H1 (cell line): ENCODE results near the gene CACNB4. TPM values are rescaled to one million over a fixed set of nuclear protein-coding genes. Genes with fewer than 3 reads are reported as not detected.

Source experiments
- CTCF ChIA-PET: fragments of 300-600 bp; sonication (Branson Sonifier 250); formaldehyde crosslinking; loops from one replicate; lab custom pipeline; 2021; ENCODE audit not compliant: partially characterized antibody; lab: Charles Lee
- POLR2A ChIA-PET: fragments of 300-600 bp; sonication (Branson Sonifier 250); formaldehyde crosslinking; loops from one replicate; lab custom pipeline; 2021; ENCODE audit warnings: inconsistent platforms; ENCODE audit not compliant: partially characterized antibody; lab: Charles Lee
- DNase-seq, 2 experiments: peaks; one replicate each; pipeline versions ENCODE4 v3.0.0 to v3.0.0-alpha.2; 2010 to 2022; ENCODE audit warnings: low spot score in 2 of 2, low read depth in 1 of 2, mixed read lengths in 1 of 2
- FAIRE-seq: peaks from 2 replicates; lab custom pipeline; 2011; peaks lifted over from hg19 to GRCh38; lab: Jason Lieb, UNC
- H2AFZ ChIP-seq: 2 replicates; pipeline ENCODE4 v1.8.1; 2012; ENCODE audit warnings: low read length, inconsistent platforms
- H2AK5ac ChIP-seq: 2 replicates; pipeline ENCODE4 v1.6.1; 2013; ENCODE audit warnings: low read depth, low read length
- H2BK120ac ChIP-seq: replicated peaks from 2 replicates; pipeline ENCODE3; 2013; ENCODE audit warnings: low read depth, low read length, inconsistent platforms
- H2BK12ac ChIP-seq: 2 replicates; pipeline ENCODE4 v1.6.1; 2013; ENCODE audit warnings: low read depth, low read length
- H2BK15ac ChIP-seq: 2 replicates; pipeline ENCODE4 v1.6.1; 2013; ENCODE audit warnings: low read length
- H2BK20ac ChIP-seq: 2 replicates; pipeline ENCODE4 v1.6.1; 2013; ENCODE audit warnings: low read length
- H2BK5ac ChIP-seq: 2 replicates; pipeline ENCODE4 v1.6.1; 2013; ENCODE audit warnings: low read depth, low read length
- H3K14ac ChIP-seq: 2 replicates; pipeline ENCODE4 v1.6.1; 2013; ENCODE audit warnings: inconsistent platforms; ENCODE audit not compliant: insufficient read length
- H3K18ac ChIP-seq: 2 replicates; pipeline ENCODE4 v1.6.1; 2013; ENCODE audit warnings: low read length; ENCODE audit errors: extremely low read depth
- H3K23ac ChIP-seq: 2 replicates; pipeline ENCODE4 v1.6.1; 2013; ENCODE audit warnings: inconsistent platforms; ENCODE audit not compliant: insufficient read length
- H3K23me2 ChIP-seq: 2 replicates; pipeline ENCODE4 v1.6.1; 2013; ENCODE audit warnings: low read depth, low read length
- H3K27ac ChIP-seq: 2 replicates; pipeline ENCODE4 v1.6.1; 2011; ENCODE audit warnings: low read depth, low read length, inconsistent platforms
- H3K27me3 ChIP-seq, 4 experiments: replicated peaks in 1 of 4; 1 replicate in 1 of 4; 2 replicates in 3 of 4; pipeline versions ENCODE4 v1.6.1 to v1.8.1; 2011 to 2013; ENCODE audit warnings: low read length in 3 of 4, mild to moderate bottlenecking in 3 of 4, inconsistent platforms in 2 of 4, mixed read lengths in 2 of 4, moderate library complexity in 1 of 4; ENCODE audit not compliant: control insufficient read depth in 3 of 4, insufficient read depth in 3 of 4; ENCODE audit errors: extremely low read depth in 1 of 4
- H3K36me3 ChIP-seq, 4 experiments: 2 replicates each; pipeline versions ENCODE4 v1.6.1 to v1.8.1; 2011 to 2013; ENCODE audit warnings: mild to moderate bottlenecking in 4 of 4, low read length in 3 of 4, moderate library complexity in 2 of 4, control low read depth in 1 of 4, inconsistent platforms in 1 of 4; ENCODE audit not compliant: insufficient read depth in 4 of 4, control insufficient read depth in 2 of 4
- H3K4ac ChIP-seq: replicated peaks from 2 replicates; pipeline ENCODE3; 2013; ENCODE audit warnings: low read length, low read depth, mixed read lengths, inconsistent platforms; ENCODE audit not compliant: insufficient read length
- H3K4me1 ChIP-seq, 4 experiments: replicated peaks in 1 of 4; 1 replicate in 1 of 4; 2 replicates in 3 of 4; pipeline versions ENCODE4 v1.6.1 to v1.8.1; 2011 to 2013; ENCODE audit warnings: low read length in 3 of 4, inconsistent platforms in 2 of 4, mixed read lengths in 1 of 4; ENCODE audit not compliant: insufficient read depth in 4 of 4, control insufficient read depth in 3 of 4
- H3K4me2 ChIP-seq, 2 experiments: 2 replicates each; pipeline versions ENCODE4 v1.6.1 to v1.8.1; 2011 to 2013; ENCODE audit warnings: low read depth in 2 of 2, low read length in 2 of 2, control low read depth in 1 of 2, inconsistent platforms in 1 of 2, mild to moderate bottlenecking in 1 of 2; ENCODE audit not compliant: insufficient read depth in 1 of 2
- H3K4me3 ChIP-seq, 4 experiments: fragments of 200-600, 300-600 bp in 1 of 4; sonication (generic), shearing (Covaris generic), sonication (Bioruptor Twin) in 1 of 4; 2 replicates each; pipeline versions ENCODE4 v1.5.1 to v1.8.1; 2011 to 2016; ENCODE audit warnings: low read length in 4 of 4, low read depth in 3 of 4, control low read depth in 2 of 4, inconsistent platforms in 2 of 4, mild to moderate bottlenecking in 2 of 4, mixed read lengths in 1 of 4, moderate library complexity in 1 of 4; ENCODE audit not compliant: insufficient read depth in 2 of 4; ENCODE audit errors: extremely low read depth in 1 of 4
- H3K56ac ChIP-seq: replicated peaks from 2 replicates; pipeline ENCODE3; 2013; ENCODE audit warnings: low read depth, mild to moderate bottlenecking, mixed read lengths, low read length, inconsistent platforms; ENCODE audit not compliant: insufficient read length
- H3K79me1 ChIP-seq: 2 replicates; pipeline ENCODE4 v1.6.1; 2013; ENCODE audit warnings: low read depth, low read length, control low read depth
- H3K79me2 ChIP-seq, 2 experiments: 2 replicates each; pipeline versions ENCODE4 v1.6.1 to v1.8.1; 2012 to 2013; ENCODE audit warnings: low read length in 2 of 2, mild to moderate bottlenecking in 2 of 2, inconsistent platforms in 1 of 2; ENCODE audit not compliant: insufficient read depth in 2 of 2, control insufficient read depth in 1 of 2
- H3K9ac ChIP-seq, 4 experiments: replicated peaks in 1 of 4; 1 replicate in 1 of 4; 2 replicates in 3 of 4; pipeline versions ENCODE4 v1.6.1 to v1.8.1; 2011 to 2013; ENCODE audit warnings: low read depth in 3 of 4, low read length in 3 of 4, control low read depth in 2 of 4, mild to moderate bottlenecking in 2 of 4, moderate library complexity in 2 of 4, inconsistent platforms in 1 of 4; ENCODE audit errors: extremely low read depth in 1 of 4
- H3K9me3 ChIP-seq, 2 experiments: 2 replicates each; pipeline versions ENCODE4 v1.6.1 to v1.8.1; 2012 to 2013; ENCODE audit warnings: mild to moderate bottlenecking in 2 of 2, moderate library complexity in 2 of 2, control low read depth in 1 of 2, inconsistent platforms in 1 of 2, low read depth in 1 of 2, low read length in 1 of 2, mixed read lengths in 1 of 2; ENCODE audit not compliant: insufficient read depth in 2 of 2
- H4K20me1 ChIP-seq, 2 experiments: replicated peaks in 1 of 2; 2 replicates each; pipeline versions ENCODE3 to v1.8.1; 2011 to 2013; ENCODE audit warnings: inconsistent platforms in 2 of 2, low read length in 2 of 2, mild to moderate bottlenecking in 1 of 2; ENCODE audit not compliant: insufficient read depth in 2 of 2, control insufficient read depth in 1 of 2
- H4K5ac ChIP-seq: 2 replicates; pipeline ENCODE4 v1.6.1; 2013; ENCODE audit warnings: low read length, low read depth, mixed read lengths, inconsistent platforms; ENCODE audit not compliant: insufficient read length
- H4K8ac ChIP-seq: 2 replicates; pipeline ENCODE4 v1.8.0; 2013; ENCODE audit warnings: mild to moderate bottlenecking, moderate library complexity, low read length, inconsistent platforms; ENCODE audit not compliant: insufficient read depth; ENCODE audit errors: extremely low read depth
- H4K91ac ChIP-seq: replicated peaks from 2 replicates; pipeline ENCODE3; 2013; ENCODE audit warnings: low read length, mixed read lengths, inconsistent platforms; ENCODE audit not compliant: insufficient read length
- ASH2L ChIP-seq: fragments of 200-600, 300-600 bp; sonication (generic); IDR thresholded peaks from one replicate; pipeline ENCODE4 v1.7.1; 2017; ENCODE audit warnings: low read length
- ATF2 ChIP-seq: IDR thresholded peaks from 2 replicates; pipeline ENCODE4 v1.6.1; 2012; ENCODE audit warnings: low read length, inconsistent platforms
- BCL11A ChIP-seq, 2 experiments: IDR thresholded peaks; one replicate each; pipeline ENCODE4 v1.6.1; 2011; ENCODE audit warnings: low read depth in 2 of 2, low read length in 2 of 2, mild to moderate bottlenecking in 2 of 2
- E2F6 ChIP-seq: IDR thresholded peaks from 2 replicates; pipeline ENCODE4 v1.6.1; 2012; ENCODE audit warnings: inconsistent platforms
- EGR1 ChIP-seq: IDR thresholded peaks from 2 replicates; pipeline ENCODE4 v1.6.1; 2011; ENCODE audit warnings: low read depth, low read length, borderline replicate concordance
- MAX ChIP-seq: IDR thresholded peaks from 2 replicates; pipeline ENCODE4 v1.6.1; 2012; ENCODE audit warnings: inconsistent platforms
- RAD21 ChIP-seq, 2 experiments: IDR thresholded peaks in 1 of 2; conservative IDR thresholded peaks in 1 of 2; 2 replicates each; pipeline ENCODE4 v1.6.1; 2011; ENCODE audit warnings: low read depth in 2 of 2, low read length in 2 of 2, improper control_type of control experiment in 1 of 2, inconsistent platforms in 1 of 2, mild to moderate bottlenecking in 1 of 2, moderate library complexity in 1 of 2
- SIN3A ChIP-seq, 2 experiments: IDR thresholded peaks in 1 of 2; conservative IDR thresholded peaks in 1 of 2; 2 replicates each; pipeline ENCODE4 v1.6.1; 2011 to 2012; ENCODE audit warnings: low read length in 2 of 2, improper control_type of control experiment in 1 of 2, low read depth in 1 of 2, mild to moderate bottlenecking in 1 of 2
- whole genome bisulfite sequencing, 2 experiments: shearing (Covaris generic) in 1 of 2; methylation state at CpG; one replicate each; pipeline versions ENCODE4 v1.1.6 to v1.1.7; 2013 to 2015; ENCODE audit warnings: low lambda C conversion rate in 2 of 2, mixed read lengths in 2 of 2, inconsistent platforms in 1 of 2, low coverage in 1 of 2, missing lambda C conversion rate in 1 of 2; ENCODE audit not compliant: insufficient replicate concordance in 2 of 2, insufficient coverage in 1 of 2, insufficient read length in 1 of 2; ENCODE audit errors: extremely low coverage in 1 of 2, missing lambda C conversion rate in 1 of 2; 5-methylcytosine and 5-hydroxymethylcytosine counted together
- polyA plus RNA-seq, 7 experiments: library from polyadenylated mRNA; depleted of rRNA in 3 of 7; stranded (reverse) in 5 of 7; unstranded in 2 of 7; fragments of >200 nt in 5 of 7; fragments of 200-250 nt in 2 of 7; gene quantifications; 1 replicate in 5 of 7; 2 replicates in 1 of 7; 4 replicates in 1 of 7; pipeline versions ENCODE4 v1.2.1 to v1.2.3, GENCODE V29; 2011 to 2013; ENCODE audit warnings: missing spikeins in 2 of 7, mixed read lengths in 2 of 7
- total RNA-seq: library from RNA; stranded (reverse); fragmentation: NEBNext Ultra II Directional; extraction: Animal tissue kit (Norgen Biotek cat#: 25700); gene quantifications from 2 replicates; pipeline ENCODE4 v1.2.1, GENCODE V29; 2021

CACNB4 gene
- total and polyA plus RNA-seq, 2 of the 8 experiments (the other 6 are each of a cell fraction or from before 2014, with no cell fraction given), result 2.0 to 4.0 TPM

- Histone ChIP-seq H2BK120ac (no peak overlapping the region), H3K18ac (no peak overlapping the region), H3K14ac (no peak overlapping the region), H3K27me3 (no peaks in the 10 kb centered on the region), H2BK15ac (no peak overlapping the region), H3K4ac (no peak overlapping the region), H4K5ac (no peak overlapping the region), H3K36me3 (no peaks in the 10 kb centered on the region), H3K4me2 (no peak overlapping the region), H2BK12ac (no peak overlapping the region), H2BK5ac (no peak overlapping the region), H3K23me2 (no peaks in the 10 kb centered on the region), H2BK20ac (no peak overlapping the region), H3K23ac (no peak overlapping the region), H4K91ac (no peak overlapping the region), H2AFZ (no peak overlapping the region), H3K4me1 (0 out of 7 replicates have a peak, but pooled peaks cover 0 to 4% (median 0%) of the 10 kb centered on the region in 4 experiments), H3K79me1 (no peaks in the 10 kb centered on the region), H2AK5ac (no peak overlapping the region), H4K20me1 (no peaks in the 10 kb centered on the region), H3K9me3 (no peaks in the 10 kb centered on the region), H4K8ac (no peak overlapping the region), H3K9ac (no peak overlapping the region), H3K27ac (no peak overlapping the region), H3K56ac (no peak overlapping the region), H3K4me3 (no peak overlapping the region), H3K79me2 (no peaks in the 10 kb centered on the region)
- WGBS, 2 experiments, result 84% methylated on average over 7 of the region's 7 CpGs; no CpG with 5 or more reads in 1 of the 2 experiments
- FAIRE-seq (no peak), DNase-seq (no peak)
- ChIA-PET POLR2A (no interaction called here), CTCF (interaction anchor here (0.6 to 1.2 kb wide), 7 partner anchors 11 to 574 kb away, joined by 3 read pairs; partner anchors contain the start of gene ARL5A)
- TF ChIP-seq E2F6 (no peak), SIN3A (conservative IDR thresholded peaks at IDR 0.05 in 1 of 2, IDR thresholded peaks at IDR 0.05 in 1 of 2; ENCODE audit: low read depth in 1 of 2, low read length in 2 of 2) (no peak), MAX (no peak), ATF2 (no peak), EGR1 (no peak), ASH2L (no peak), RAD21 (IDR thresholded peaks at IDR 0.05 in 1 of 2, conservative IDR thresholded peaks at IDR 0.05 in 1 of 2; ENCODE audit: low read depth in 2 of 2, low read length in 2 of 2) (no peak), BCL11A (IDR thresholded peaks at IDR 0.05; ENCODE audit: low read depth in 2 of 2, low read length in 2 of 2) (no peak)
Measured at GRCh38 chr2:151881342-151881741, 217.5 kb downstream of the CACNB4 start.
